Neuron (in vitro differentiated cells): ENCODE measurements around the gene SAE1.
A peak's percentile ranks its signal among the peaks of the same experiment; 100 is the strongest.

Experiments
- H2AFZ ChIP-seq: one replicate; pipeline ENCODE4 v1.6.1; 2013; ENCODE audit warnings: low read depth, mild to moderate bottlenecking, inconsistent platforms, low read length, moderate library complexity
- H3K27me3 ChIP-seq: one replicate; pipeline ENCODE4 v1.6.1; 2013; ENCODE audit warnings: low read length; ENCODE audit not compliant: insufficient read depth
- H3K36me3 ChIP-seq: one replicate; pipeline ENCODE4 v1.6.1; 2013; ENCODE audit warnings: low read length; ENCODE audit not compliant: insufficient read depth
- H3K4me1 ChIP-seq: one replicate; pipeline ENCODE4 v1.6.1; 2013; ENCODE audit warnings: low read length; ENCODE audit not compliant: insufficient read depth
- H3K4me3 ChIP-seq: 2 replicates; pipeline ENCODE4 v1.5.1; 2013; ENCODE audit warnings: mild to moderate bottlenecking, low read length, moderate library complexity
- H3K9me3 ChIP-seq: one replicate; pipeline ENCODE4 v1.6.1; 2013; ENCODE audit warnings: low read length

The SAE1 gene

GRCh38 chr19:47227352-47228167 is 96.9 kb downstream of the SAE1 start:
- Histone ChIP-seq H3K4me3 (peak overlapping the region; percentile 63), H3K9me3 (no peaks in the 10 kb centered on the region), H3K4me1 (peaks cover 42% of the 10 kb centered on the region), H3K36me3 (peaks cover 8% of the 10 kb centered on the region), H3K27me3 (no peaks in the 10 kb centered on the region), H2AFZ (no peak overlapping the region)

- Histone ChIP-seq H3K27me3 (no peaks in the 10 kb centered on the region), H3K4me1 (peaks cover 45% of the 10 kb centered on the region), H3K4me3 (peak overlapping the region; percentile 63), H3K36me3 (peaks cover 8% of the 10 kb centered on the region), H2AFZ (no peak overlapping the region), H3K9me3 (no peaks in the 10 kb centered on the region)
These were observed 97.7 kb downstream of the SAE1 start for GRCh38 chr19:47228168-47228936.

- no peak overlapping the region for H2AFZ ChIP-seq
- peak overlapping the region; percentile 63 for H3K4me3 ChIP-seq
- H3K4me1 ChIP-seq, result peaks cover 45% of the 10 kb centered on the region
These were observed 98.5 kb downstream of the SAE1 start for GRCh38 chr19:47228937-47229675.

GRCh38 chr19:47229676-47230053 is 99.0 kb downstream of the SAE1 start:
- no peaks in the 10 kb centered on the region for H3K27me3 ChIP-seq

More at GRCh38 chr19:47228937-47229675, 98.5 kb downstream of the SAE1 start:
- Histone ChIP-seq H3K36me3 (peaks cover 8% of the 10 kb centered on the region), H3K9me3 (no peaks in the 10 kb centered on the region), H3K27me3 (no peaks in the 10 kb centered on the region)

GRCh38 chr19:47230054-47230920 is 99.7 kb downstream of the SAE1 start:
- no peaks in the 10 kb centered on the region for H3K27me3 ChIP-seq
- no peaks in the 10 kb centered on the region for H3K9me3 ChIP-seq
- peaks cover 5% of the 10 kb centered on the region for H3K36me3 ChIP-seq
- H2AFZ ChIP-seq, result no peak overlapping the region
- H3K4me3 ChIP-seq, result peak overlapping the region; percentile 63
- H3K4me1 ChIP-seq, result peaks cover 43% of the 10 kb centered on the region

More at GRCh38 chr19:47229676-47230053, 99.0 kb downstream of the SAE1 start:
- Histone ChIP-seq H2AFZ (no peak overlapping the region), H3K36me3 (peaks cover 7% of the 10 kb centered on the region), H3K4me1 (peaks cover 45% of the 10 kb centered on the region), H3K4me3 (peak overlapping the region; percentile 63), H3K9me3 (no peaks in the 10 kb centered on the region)

GRCh38 chr19:47230921-47231214 is 100.2 kb downstream of the SAE1 start, which contains the start of gene BBC3:
Gene BBC3 (minus strand): TSS chr19:47231199. CDS start chr19:47228431, 2,768 bp downstream.
- Histone ChIP-seq H3K4me1 (peaks cover 38% of the 10 kb centered on the region), H3K9me3 (no peaks in the 10 kb centered on the region), H2AFZ (no peak within 1 kb of the TSS), H3K4me3 (peak within 1 kb of the TSS; percentile 63), H3K27me3 (no peaks in the 10 kb centered on the region), H3K36me3 (no peaks in the 10 kb centered on the region)

- Histone ChIP-seq H3K4me1 (peaks cover 37% of the 10 kb centered on the region), H3K36me3 (no peaks in the 10 kb centered on the region), H2AFZ (no peak overlapping the region), H3K27me3 (no peaks in the 10 kb centered on the region), H3K9me3 (no peaks in the 10 kb centered on the region), H3K4me3 (peak overlapping the region; percentile 63)
These were observed 100.8 kb downstream of the SAE1 start for GRCh38 chr19:47231215-47232054.

- H3K4me1 ChIP-seq, result peaks cover 28% of the 10 kb centered on the region
- no peaks in the 10 kb centered on the region for H3K9me3 ChIP-seq
- no peak overlapping the region for H3K4me3 ChIP-seq
These were observed 102.0 kb downstream of the SAE1 start for GRCh38 chr19:47232422-47233211.

GRCh38 chr19:47236072-47236675 is 105.5 kb downstream of the SAE1 start:
- H3K27me3 ChIP-seq, result no peaks in the 10 kb centered on the region
- no peak overlapping the region for H2AFZ ChIP-seq
- no peak overlapping the region for H3K4me3 ChIP-seq
- H3K36me3 ChIP-seq, result no peaks in the 10 kb centered on the region
- H3K4me1 ChIP-seq, result peaks cover 35% of the 10 kb centered on the region
- H3K9me3 ChIP-seq, result no peaks in the 10 kb centered on the region

More at GRCh38 chr19:47232422-47233211, 102.0 kb downstream of the SAE1 start:
- H2AFZ ChIP-seq, result no peak overlapping the region
- H3K36me3 ChIP-seq, result no peaks in the 10 kb centered on the region
- H3K27me3 ChIP-seq, result no peaks in the 10 kb centered on the region

GRCh38 chr19:47239152-47239551 is 108.5 kb downstream of the SAE1 start:
- Histone ChIP-seq H3K4me3 (peak overlapping the region; percentile 61), H2AFZ (no peak overlapping the region), H3K4me1 (peaks cover 39% of the 10 kb centered on the region), H3K36me3 (no peaks in the 10 kb centered on the region), H3K27me3 (no peaks in the 10 kb centered on the region), H3K9me3 (no peaks in the 10 kb centered on the region)
